Measurements from ENCODE around the gene STK31.
"Not testable (repeated sequence)": the region's sequence is repeated elsewhere in the genome, so short reads cannot be mapped to it uniquely, and the experiment has no call there.

STK31 gene

GRCh38 chr7:23713285-23714149, 3.5 kb downstream of the STK31 start:
- no peak for DNase-seq

GRCh38 chr7:23714150-23714464, 4.1 kb downstream of the STK31 start:
- no peak for DNase-seq

DNA sequence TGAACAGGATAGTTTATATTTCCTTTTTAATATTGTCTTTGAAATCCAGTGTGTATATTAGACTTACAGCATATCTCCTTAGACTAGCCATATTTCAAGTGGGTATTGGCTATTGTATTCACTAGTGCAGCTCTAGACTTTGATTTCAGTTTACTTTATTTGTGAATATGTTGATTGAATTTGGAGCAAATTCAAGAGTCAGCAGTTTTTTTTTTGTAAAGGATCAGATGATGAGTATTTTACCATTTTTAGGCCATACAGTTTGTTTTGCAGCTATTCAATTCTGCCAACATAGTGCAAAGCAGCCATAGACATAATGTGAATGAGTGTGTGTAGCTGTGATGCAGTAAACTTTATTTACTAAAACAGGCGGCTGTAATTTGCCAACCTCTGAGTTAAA, 4.6 kb downstream of the STK31 start:
- no peak for DNase-seq

GRCh38 chr7:23715099-23715498, 5.1 kb downstream of the STK31 start:
- no peak for DNase-seq

GRCh38 chr7:23717788-23718187, 7.8 kb downstream of the STK31 start:
- DNase-seq = no peak

DNA sequence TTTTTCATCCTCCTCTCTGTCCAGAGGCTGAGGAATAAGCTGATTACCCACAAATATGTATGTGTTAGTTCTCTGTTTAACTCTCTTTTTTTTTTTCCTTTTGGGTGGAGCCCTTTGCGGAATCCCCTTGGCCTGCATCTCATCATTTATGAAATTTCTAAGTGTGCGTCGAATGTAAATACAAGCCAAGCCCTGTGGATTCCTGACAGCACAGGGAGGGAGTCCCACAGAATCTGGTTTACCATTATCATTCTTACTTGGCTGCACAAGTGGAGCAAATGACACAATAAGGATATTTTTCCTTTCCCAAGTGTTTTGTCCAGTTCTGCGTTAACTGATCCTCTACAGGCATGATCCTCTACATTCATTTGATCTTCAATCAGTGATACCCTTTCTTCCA, 11.4 kb downstream of the STK31 start:
- no peak for DNase-seq

GRCh38 chr7:23722587-23723216, 12.7 kb downstream of the STK31 start:
- not testable (repeated sequence) for DNase-seq

DNA sequence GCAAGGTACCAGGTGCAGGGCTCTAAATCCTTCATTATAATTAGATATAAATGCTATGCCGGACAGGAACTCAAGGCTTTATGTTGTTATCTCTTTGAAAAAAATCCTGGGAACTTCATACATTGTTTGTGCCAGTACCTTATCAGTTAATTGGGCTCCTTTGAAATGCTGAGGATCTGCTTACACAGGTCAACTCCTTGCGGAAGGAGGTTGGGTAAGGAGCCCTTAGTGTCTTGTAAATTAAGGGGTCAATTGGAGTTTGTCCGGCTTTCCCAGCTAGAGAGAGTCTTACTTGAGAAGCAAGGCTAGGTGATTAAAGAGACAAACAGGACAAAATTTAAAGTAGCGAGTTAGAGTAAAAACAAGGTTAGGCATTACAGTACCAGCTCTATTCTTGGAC, 14.1 kb downstream of the STK31 start:
- not testable (repeated sequence) for DNase-seq

DNA sequence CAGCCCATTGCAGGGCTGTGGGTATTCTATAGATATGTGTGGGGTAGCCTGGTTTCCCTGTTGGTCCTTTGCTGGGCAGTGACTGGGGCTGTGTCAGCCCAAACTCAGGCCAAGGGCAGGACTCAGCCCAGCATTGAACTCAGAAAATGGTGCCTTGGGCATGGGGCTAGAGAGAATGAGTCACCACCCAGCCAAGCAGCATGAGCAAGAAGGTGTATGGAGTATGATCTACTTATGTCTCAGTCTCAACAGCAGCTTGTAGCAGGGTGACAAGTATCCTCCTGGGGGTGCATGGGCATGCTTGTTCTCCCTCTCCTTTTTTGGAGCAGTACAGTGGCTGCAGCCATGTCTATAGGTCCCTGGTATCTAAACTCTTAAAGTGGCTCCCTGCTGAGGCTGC, 32.0 kb downstream of the STK31 start:
- DNase-seq = no peak

DNA sequence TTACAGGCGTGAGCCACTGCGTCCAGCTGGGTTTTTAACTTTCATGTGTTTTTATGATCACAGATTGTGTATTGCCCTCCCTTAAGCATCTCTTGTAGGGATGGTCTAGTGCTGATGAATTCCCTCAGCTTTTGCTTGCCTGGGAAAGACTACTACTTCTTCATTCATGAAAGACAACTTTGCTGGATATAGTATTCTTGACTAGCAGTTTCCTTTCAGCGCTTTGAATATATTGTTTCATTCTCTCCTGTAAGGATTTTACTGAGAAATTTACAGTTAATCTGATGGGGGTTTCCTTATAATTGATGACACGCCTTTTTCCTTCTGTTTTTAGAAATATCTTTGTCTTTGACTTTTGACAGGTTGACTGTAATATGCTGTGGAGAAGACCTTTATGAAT, 33.2 kb downstream of the STK31 start:
- no peak for DNase-seq

DNA sequence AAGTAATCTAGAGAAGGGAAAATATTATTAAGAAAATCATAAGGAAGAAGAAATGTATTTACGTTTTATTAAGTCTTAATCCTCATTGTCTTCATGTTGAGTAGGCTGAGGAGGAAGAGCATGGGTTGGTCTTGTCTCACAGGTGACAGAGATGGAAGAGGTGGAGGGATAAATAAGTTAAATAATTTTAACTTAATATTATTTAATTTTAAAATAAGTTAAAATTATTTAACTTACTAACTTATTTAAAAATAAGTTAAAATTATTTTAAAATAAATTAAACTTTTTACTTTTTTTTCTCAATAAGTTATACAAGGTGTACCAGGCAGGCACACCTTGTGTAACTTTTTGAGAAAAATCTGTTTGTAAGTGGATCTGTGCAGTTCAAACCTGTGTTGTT, 36.6 kb downstream of the STK31 start:
- DNase-seq = no peak

GRCh38 chr7:23751852-23752251, 41.8 kb downstream of the STK31 start:
- no peak for DNase-seq

DNA sequence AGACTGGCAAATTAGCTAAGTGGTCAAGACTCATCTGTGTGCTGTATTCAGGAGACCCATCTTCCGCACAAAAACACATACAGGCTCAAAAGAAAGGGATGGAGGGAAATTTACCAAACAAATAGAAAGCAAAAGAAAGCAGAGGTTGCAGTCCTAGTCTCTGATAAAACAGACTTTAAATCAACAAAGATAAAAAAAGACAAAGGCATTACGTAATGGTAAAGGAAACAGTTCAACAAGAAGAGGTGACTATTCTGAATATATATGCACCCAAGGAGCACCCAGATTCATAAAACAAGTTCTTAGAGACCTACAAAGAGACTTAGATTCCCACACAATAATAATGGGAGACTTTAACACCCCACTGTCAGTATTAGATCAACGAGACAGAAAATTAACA, 48.8 kb downstream of the STK31 start:
- not testable (repeated sequence) for DNase-seq

GRCh38 chr7:23759671-23760391, 49.8 kb downstream of the STK31 start:
- DNase-seq = no peak

GRCh38 chr7:23765943-23766342, 55.9 kb downstream of the STK31 start:
- no peak for DNase-seq

- no peak for DNase-seq
Measured at GRCh38 chr7:23767514-23767913, 57.5 kb downstream of the STK31 start.

GRCh38 chr7:23768022-23768421, 58.0 kb downstream of the STK31 start:
- DNase-seq = no peak

- not testable (repeated sequence) for DNase-seq
Measured at GRCh38 chr7:23779185-23779800, 69.3 kb downstream of the STK31 start.

DNA sequence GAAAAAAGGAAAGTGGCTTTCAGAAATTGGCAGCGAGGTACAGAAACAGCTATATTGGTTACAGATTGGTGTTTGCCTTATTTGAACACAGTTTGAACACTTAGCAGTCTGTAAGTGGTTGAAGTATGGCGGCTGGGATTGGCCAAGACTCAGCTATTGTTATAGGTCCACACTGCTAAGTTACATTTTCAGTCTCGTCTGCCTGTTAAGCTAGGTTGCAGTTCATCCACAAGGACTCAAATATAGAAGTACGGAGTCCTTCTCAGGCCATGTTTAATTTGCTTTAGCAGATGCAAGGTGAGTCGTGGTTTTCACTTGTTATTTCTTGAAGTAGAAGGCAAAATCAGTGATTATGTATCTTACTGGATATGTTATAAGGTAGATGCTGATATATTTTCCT, 73.1 kb downstream of the STK31 start:
- DNase-seq = no peak

DNA sequence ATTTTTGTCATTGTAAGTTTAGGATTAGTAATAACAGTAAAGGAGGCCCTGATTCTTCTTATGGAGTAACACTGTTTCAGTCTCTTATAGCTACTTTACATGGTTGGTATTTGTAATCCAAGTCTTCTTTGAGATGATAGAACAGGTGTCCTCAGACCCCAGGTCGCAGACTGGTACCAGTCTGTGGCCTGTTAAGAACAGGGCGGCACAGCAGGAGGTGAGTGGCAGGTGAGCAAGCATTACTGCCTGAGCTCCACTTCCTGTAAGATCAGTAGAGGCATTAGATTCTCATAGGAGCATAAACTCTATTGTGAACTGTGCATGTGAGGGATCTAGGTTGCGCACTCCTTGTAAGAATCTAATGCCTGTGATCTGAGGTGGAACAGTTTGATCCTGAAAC, 77.3 kb downstream of the STK31 start:
- DNase-seq = no peak

DNA sequence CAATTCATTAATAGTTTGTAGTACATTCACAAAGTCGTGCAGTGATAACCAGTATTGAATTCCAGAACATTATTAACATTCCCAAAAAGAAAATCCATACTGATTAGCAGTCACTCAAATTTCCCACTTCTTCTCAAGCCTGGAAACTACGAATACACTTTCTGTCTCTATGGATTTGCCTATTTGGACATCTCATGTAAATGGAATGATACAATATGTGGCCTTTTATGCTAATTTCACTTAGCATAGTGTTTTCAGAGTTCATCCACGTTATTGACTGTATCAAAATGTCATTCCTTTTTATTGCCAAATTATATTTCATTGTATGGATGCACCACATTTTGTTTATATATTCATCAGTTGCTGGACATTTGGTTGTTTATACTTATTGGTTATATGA, 78.8 kb downstream of the STK31 start:
- DNase-seq = no peak

DNA sequence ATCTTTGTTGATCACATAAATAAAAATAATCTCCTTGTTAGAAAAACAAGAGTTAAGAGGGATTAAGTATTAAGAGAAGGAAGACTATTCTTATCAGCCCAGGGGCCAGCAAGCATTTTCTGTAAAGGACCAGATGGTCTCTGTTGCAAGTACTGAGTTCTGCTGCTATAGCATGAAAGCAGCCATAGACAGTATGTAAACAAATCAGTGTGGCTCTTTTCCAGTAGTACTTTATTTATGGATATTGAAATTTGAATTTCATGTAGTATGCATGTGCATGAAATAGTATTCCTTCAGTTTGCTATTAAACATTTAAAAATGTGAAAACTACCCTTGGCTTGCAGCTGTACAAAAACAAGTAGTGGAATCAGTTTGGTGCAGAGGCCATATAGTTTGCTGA, 81.7 kb downstream of the STK31 start:
- DNase-seq = no peak

DNA sequence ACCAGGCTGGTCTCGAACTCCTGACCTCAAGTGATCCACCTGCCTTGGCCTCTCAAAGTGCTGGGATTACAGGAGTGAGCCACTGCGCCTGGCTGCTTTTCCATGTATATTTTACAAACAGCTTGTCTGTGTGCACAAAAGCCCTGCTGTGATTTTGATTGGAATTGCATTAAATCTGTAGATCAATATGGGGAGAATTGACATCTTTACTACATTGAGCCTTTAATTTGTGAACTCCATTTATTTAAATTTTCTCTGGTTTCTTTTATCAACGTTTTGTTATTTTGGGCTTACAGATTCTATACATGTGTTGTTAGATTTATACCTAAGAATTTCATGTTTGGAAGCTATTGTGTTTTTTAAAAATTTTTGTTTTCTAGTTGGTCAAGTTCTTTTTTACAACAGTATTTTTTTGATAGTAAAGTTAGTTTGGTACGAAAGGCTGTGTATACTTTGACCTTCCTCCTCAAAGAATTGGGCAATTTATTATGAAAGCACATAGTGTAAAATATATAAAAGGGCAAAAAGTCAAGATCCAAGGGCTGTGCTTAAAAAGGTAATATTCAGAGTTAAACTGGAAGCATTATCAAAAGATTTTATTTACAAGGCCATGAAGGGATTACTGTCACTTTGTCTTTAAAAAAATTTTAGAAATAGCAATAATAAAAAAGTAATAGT, 92.8 kb downstream of the STK31 start:
- no peak for DNase-seq
